ENCODE measurements around the gene KRTAP5-6.
"Not testable (repeated sequence)": the region's sequence is repeated elsewhere in the genome, so short reads cannot be mapped to it uniquely, and the experiment has no call there.

Gene KRTAP5-6

DNA sequence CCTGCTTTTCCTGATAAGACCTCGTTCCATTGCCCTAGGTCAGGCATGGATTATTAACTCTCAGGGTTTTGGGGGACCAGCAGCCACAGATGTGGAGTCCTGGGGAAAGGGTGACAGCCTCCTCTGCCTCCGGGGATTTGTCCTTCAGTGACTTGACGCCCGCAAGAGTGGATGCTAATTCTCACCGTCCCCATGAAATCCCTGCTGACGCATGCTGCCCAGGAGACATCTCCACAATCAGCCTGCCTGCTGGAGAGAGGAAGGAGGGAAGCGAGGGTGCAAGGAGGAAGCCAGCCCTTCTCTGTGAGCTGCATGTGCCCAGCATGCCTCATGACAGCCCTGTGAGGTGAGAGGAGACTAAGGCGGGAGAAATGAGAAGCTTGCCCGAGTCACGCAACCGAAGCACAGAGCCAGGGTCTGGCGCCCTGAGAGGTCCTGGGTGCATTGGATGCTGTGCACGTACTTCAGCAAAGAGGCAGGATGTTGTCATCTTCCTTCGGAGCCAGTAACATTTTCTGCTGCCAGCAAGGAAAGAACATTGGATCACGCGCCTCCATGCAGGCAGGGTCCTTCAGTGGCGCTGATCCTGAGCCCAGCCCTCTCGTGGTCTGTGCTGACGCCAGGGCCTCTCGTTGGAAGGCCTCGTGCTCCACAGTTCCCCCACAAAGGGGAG is 27.3 kb upstream of the KRTAP5-6 start:
- Histone ChIP-seq H3K4me1 (ENCODE audit: insufficient read depth, low read length, poor library complexity, severe bottlenecking) (no peaks in the 10 kb centered on the region), H4K20me1 (ENCODE audit: insufficient read depth, low read length, poor library complexity, severe bottlenecking) (no peaks in the 10 kb centered on the region), H3K36me3 (ENCODE audit: insufficient read depth, low read length) (no peaks in the 10 kb centered on the region), H3K9ac (ENCODE audit: low read depth, low read length, poor library complexity, severe bottlenecking) (no peak overlapping the region), H3K27me3 (ENCODE audit: insufficient read depth, low read length, poor library complexity, severe bottlenecking) (peaks cover 19% of the 10 kb centered on the region), H2AFZ (ENCODE audit: low read length) (no peak overlapping the region), H3F3A (ENCODE audit: low read depth) (no peaks in the 10 kb centered on the region), H3K4me2 (ENCODE audit: low read depth, low read length, poor library complexity, severe bottlenecking) (no peak overlapping the region), H3K4me3 (ENCODE audit: low read length, poor library complexity, severe bottlenecking) (no peak overlapping the region), H3K79me2 (ENCODE audit: insufficient read depth, low read length) (no peaks in the 10 kb centered on the region), H3K9me2 (replicated peaks; ENCODE audit: low read depth, low read length) (no peaks in the 10 kb centered on the region), H3K9me3 (ENCODE audit: insufficient read depth, low read depth, low read length) (no peaks in the 10 kb centered on the region)
- TF ChIP-seq, protein P1, sequence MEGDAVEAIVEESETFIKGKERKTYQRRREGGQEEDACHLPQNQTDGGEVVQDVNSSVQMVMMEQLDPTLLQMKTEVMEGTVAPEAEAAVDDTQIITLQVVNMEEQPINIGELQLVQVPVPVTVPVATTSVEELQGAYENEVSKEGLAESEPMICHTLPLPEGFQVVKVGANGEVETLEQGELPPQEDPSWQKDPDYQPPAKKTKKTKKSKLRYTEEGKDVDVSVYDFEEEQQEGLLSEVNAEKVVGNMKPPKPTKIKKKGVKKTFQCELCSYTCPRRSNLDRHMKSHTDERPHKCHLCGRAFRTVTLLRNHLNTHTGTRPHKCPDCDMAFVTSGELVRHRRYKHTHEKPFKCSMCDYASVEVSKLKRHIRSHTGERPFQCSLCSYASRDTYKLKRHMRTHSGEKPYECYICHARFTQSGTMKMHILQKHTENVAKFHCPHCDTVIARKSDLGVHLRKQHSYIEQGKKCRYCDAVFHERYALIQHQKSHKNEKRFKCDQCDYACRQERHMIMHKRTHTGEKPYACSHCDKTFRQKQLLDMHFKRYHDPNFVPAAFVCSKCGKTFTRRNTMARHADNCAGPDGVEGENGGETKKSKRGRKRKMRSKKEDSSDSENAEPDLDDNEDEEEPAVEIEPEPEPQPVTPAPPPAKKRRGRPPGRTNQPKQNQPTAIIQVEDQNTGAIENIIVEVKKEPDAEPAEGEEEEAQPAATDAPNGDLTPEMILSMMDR (conservative IDR thresholded peaks at IDR 0.05; ENCODE audit: low read length): no peak
- no peak for TF ChIP-seq EZH2phosphoT487 (IDR thresholded peaks at IDR 0.05; ENCODE audit: borderline replicate concordance)

DNA sequence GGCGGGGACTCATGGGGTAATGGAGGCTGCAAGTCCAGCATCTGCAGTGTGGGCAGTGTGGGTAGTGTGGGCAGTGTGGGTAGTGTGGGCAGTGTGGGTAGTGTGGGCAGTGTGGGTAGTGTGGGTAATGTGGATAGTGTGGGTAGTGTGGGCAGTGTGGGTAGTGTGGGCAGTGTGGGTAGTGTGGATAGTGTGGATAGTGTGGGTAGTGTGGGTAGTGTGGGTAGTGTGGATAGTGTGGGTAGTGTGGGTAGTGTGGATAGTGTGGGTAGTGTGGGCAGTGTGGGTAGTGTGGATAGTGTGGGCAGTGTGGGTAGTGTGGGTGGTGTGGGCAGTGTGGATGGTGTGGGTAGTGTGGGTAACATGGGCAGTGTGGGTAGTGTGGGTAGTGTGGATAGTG is 26.5 kb upstream of the KRTAP5-6 start:
- H3K4me3 ChIP-seq (ENCODE audit: low read length, poor library complexity, severe bottlenecking); H3K36me3 ChIP-seq (ENCODE audit: insufficient read depth, low read length); H3K79me2 ChIP-seq (ENCODE audit: insufficient read depth, low read length); H3K9me3 ChIP-seq (ENCODE audit: insufficient read depth, low read depth, low read length); H2AFZ ChIP-seq (ENCODE audit: low read length); H3K4me1 ChIP-seq (ENCODE audit: insufficient read depth, low read length, poor library complexity, severe bottlenecking); H3K9me2 ChIP-seq (replicated peaks; ENCODE audit: low read depth, low read length); H3F3A ChIP-seq (ENCODE audit: low read depth); H3K9ac ChIP-seq (ENCODE audit: low read depth, low read length, poor library complexity, severe bottlenecking); H3K4me2 ChIP-seq (ENCODE audit: low read depth, low read length, poor library complexity, severe bottlenecking); H4K20me1 ChIP-seq (ENCODE audit: insufficient read depth, low read length, poor library complexity, severe bottlenecking): not testable (repeated sequence)
- peaks cover 25% of the 10 kb centered on the region for H3K27me3 ChIP-seq (ENCODE audit: insufficient read depth, low read length, poor library complexity, severe bottlenecking)

DNA sequence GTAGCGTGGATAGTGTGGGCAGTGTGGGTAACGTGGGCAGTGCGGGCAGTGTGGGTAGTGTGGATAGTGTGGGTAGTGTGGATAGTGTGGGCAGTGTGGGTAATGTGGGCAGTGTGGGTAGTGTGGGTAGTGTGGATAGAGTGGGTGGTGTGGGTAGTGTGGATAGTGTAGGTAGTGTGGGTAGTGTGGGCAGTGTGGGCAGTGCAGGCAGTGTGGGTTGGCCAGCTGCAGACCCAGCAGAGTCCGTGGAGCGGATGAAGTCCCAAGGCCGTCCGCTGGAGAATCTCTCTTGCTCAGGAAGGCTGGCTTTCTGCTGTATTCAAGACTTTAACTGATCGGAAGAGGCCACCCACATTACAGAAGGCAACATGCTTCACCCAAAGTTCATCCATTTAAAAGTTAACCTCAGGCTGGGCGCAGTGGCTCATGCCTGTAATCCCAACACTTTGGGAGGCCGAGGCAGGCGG is 26.1 kb upstream of the KRTAP5-6 start:
- H3K4me1 ChIP-seq (ENCODE audit: insufficient read depth, low read length, poor library complexity, severe bottlenecking): no peaks in the 10 kb centered on the region
- H3K36me3 ChIP-seq (ENCODE audit: insufficient read depth, low read length): no peaks in the 10 kb centered on the region
- TF ChIP-seq, protein P1 (conservative IDR thresholded peaks at IDR 0.05; ENCODE audit: low read length): no peak
- no peak for TF ChIP-seq EZH2phosphoT487 (IDR thresholded peaks at IDR 0.05; ENCODE audit: borderline replicate concordance)
- peaks cover 25% of the 10 kb centered on the region for H3K27me3 ChIP-seq (ENCODE audit: insufficient read depth, low read length, poor library complexity, severe bottlenecking)
- no peaks in the 10 kb centered on the region for H3K9me2 ChIP-seq (replicated peaks; ENCODE audit: low read depth, low read length)
- H3K4me2 ChIP-seq (ENCODE audit: low read depth, low read length, poor library complexity, severe bottlenecking): no peak overlapping the region
- no peak overlapping the region for H2AFZ ChIP-seq (ENCODE audit: low read length)
- no peaks in the 10 kb centered on the region for H3K79me2 ChIP-seq (ENCODE audit: insufficient read depth, low read length)
- no peaks in the 10 kb centered on the region for H3K9me3 ChIP-seq (ENCODE audit: insufficient read depth, low read depth, low read length)
- no peaks in the 10 kb centered on the region for H3F3A ChIP-seq (ENCODE audit: low read depth)
- no peak overlapping the region for H3K4me3 ChIP-seq (ENCODE audit: low read length, poor library complexity, severe bottlenecking)
- H3K9ac ChIP-seq (ENCODE audit: low read depth, low read length, poor library complexity, severe bottlenecking): no peak overlapping the region
- no peaks in the 10 kb centered on the region for H4K20me1 ChIP-seq (ENCODE audit: insufficient read depth, low read length, poor library complexity, severe bottlenecking)

DNA sequence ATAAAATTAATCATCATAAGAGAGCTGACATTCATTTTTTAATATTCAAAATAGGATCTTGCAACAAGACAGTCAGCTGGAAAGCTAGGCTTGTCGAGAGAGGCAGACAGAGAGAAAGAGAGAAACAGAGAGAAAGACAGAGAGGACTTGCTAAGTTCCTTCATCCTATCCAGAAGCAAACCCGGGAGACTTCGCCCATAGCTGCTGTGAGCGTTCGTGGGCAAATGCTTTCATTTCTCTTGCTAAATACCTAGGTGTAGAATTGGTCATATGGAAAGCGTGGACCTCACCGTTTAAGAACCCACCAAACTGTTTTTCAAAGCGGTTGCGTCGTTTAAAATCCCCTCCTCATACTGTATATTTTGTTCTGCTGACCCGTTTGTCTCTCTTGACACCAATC is 25.3 kb upstream of the KRTAP5-6 start:
- Histone ChIP-seq H3K79me2 (ENCODE audit: insufficient read depth, low read length) (no peaks in the 10 kb centered on the region), H3F3A (ENCODE audit: low read depth) (no peaks in the 10 kb centered on the region), H2AFZ (ENCODE audit: low read length) (no peak overlapping the region), H3K9ac (ENCODE audit: low read depth, low read length, poor library complexity, severe bottlenecking) (no peak overlapping the region), H3K4me2 (ENCODE audit: low read depth, low read length, poor library complexity, severe bottlenecking) (no peak overlapping the region), H3K9me3 (ENCODE audit: insufficient read depth, low read depth, low read length) (no peaks in the 10 kb centered on the region), H3K9me2 (replicated peaks; ENCODE audit: low read depth, low read length) (no peaks in the 10 kb centered on the region), H3K27me3 (ENCODE audit: insufficient read depth, low read length, poor library complexity, severe bottlenecking) (peaks cover 25% of the 10 kb centered on the region), H3K4me3 (ENCODE audit: low read length, poor library complexity, severe bottlenecking) (no peak overlapping the region), H4K20me1 (ENCODE audit: insufficient read depth, low read length, poor library complexity, severe bottlenecking) (no peaks in the 10 kb centered on the region), H3K4me1 (ENCODE audit: insufficient read depth, low read length, poor library complexity, severe bottlenecking) (no peaks in the 10 kb centered on the region), H3K36me3 (ENCODE audit: insufficient read depth, low read length) (no peaks in the 10 kb centered on the region)
- no peak for TF ChIP-seq EZH2phosphoT487 (IDR thresholded peaks at IDR 0.05; ENCODE audit: borderline replicate concordance)
- TF ChIP-seq, protein P1 (conservative IDR thresholded peaks at IDR 0.05; ENCODE audit: low read length): no peak
